Stimulated activated CD4-positive, alpha-beta T cell treated with anti-CD3 and anti-CD28 coated beads, Interleukin-1b, Interleukin-23, amount 100 ng/mL, for 24 hours (primary cell): ENCODE results near the gene FAM120B.

Experiments
- DNase-seq, 4 experiments: peaks; one replicate each; pipeline ENCODE4 v3.0.0-alpha.2; 2020; ENCODE audit warnings: low read depth in 4 of 4, low spot score in 1 of 4

FAM120B gene

DNA sequence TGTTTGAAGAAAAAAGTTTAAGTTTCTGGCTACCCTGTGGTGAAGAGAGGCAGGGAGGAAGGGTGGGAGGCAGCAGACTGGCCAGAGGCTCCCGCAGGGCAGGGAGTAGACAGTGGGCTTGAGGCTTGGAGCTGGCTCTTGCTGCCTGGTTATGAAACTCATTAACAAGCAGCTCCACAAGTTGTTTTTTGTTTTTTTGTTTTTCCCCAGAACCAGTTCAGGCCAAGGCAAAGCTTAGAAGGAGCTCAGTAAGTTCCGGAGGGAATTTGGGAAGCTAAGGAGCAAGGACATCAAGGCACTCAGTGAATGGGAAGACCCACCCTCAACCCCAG is 19.7 kb upstream of the FAM120B start:
- DNase-seq = no peak

DNA sequence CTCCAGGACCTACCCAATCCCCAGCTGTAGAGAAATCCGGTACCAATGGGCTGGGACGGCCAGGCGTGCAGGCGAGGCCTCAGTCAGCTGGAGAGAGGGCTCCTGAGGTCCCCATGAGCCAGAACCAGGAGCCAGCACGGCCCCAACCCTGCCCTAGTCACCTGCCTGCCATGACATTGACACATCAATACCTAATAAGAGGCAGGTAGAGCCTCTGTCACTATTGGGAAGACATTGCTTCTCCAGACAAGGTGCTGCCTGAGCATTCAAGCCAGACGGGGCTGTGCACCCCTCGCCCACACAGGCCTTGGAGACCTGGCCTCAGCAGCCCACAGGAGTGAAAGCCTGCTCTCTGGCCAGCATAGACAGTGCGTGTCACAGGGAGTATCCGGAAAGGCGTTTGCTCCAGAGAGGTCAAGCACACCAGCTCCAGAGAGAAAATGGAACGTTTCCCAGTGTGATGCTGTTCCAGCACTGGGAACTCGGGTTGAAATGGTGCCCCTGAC is 19.1 kb upstream of the FAM120B start:
- DNase-seq = no peak

DNA sequence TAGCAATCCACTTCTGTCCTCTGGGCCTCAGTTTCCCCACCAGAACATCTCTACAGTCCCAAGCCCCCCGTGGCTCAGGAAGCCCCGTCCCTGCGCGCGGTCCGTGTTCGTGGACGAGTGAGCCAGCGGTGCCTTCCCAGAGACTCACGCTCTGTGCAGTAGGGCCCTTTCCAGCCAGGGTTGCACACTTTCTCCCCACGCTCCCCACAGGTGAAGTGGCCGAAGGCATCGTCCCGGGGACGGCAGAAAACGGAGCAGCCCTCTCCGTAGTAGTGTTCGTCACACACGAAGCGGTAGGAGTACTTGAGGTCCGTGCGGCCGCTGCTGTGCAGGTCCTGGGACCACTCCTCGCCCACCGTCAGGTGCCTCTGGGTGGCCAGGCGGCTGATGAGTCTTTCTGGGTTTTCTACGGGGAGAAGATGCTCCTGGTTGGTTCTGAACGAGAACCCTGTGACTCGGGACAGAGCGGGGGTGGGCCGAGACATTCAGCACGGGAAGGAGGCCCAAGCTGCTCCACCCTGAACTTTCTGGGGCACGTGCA is 18.4 kb upstream of the FAM120B start:
- DNase-seq = no peak

DNA sequence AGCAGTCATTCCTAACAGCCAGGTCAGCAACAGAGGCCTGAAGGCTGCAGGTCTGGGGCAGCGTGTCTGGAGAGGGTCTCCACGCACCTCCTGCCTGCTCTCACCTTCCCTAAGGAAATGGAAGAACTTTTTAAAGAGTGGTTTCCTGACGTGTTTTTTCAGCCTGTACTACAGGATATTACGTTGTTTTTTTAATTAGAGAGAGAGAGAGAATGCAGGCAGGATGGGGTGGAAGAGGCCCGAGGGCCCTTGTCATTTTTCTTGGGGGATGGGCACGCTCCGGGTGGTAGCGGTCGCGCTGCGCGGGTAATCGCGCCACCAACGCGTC is 17.7 kb upstream of the FAM120B start:
- DNase-seq = no peak

DNA sequence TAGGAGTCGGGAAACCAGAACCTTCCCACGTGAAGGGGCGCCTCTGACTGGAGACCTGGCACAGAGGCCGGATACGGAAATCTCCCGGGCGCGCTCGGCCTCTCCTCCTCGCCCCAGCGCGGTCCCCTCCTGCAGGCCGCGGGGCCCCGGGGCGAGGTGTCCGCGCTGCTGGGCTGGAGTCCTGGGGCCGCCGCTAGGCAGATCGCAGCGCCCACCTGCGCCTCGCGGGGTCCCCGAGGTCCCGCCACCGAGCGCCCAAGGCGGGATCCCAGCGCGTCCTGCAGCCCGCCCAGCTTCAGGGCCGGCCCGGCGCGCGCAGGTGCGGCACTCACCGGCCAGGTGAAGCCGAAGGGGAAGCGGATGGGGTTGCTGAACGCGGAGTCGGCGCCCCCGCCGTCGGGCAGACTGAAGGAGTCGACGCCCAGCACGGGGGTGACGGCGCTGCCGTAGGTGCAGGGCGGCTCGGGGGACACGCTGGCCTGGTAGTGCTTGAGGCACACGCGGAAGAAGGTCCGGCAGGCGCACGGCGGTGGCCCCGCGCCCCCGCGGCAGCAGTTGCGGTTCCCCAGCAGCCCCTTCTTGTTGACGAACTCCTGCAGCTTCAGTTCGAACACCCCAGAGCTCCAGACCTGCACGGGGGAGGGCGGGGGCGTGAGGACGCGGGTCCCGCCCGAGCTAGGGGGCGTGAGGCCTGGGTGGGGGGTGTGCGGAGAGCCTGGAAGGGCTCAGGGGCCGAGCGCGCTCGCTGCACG is 17.2 kb upstream of the FAM120B start:
- DNase-seq = no peak

DNA sequence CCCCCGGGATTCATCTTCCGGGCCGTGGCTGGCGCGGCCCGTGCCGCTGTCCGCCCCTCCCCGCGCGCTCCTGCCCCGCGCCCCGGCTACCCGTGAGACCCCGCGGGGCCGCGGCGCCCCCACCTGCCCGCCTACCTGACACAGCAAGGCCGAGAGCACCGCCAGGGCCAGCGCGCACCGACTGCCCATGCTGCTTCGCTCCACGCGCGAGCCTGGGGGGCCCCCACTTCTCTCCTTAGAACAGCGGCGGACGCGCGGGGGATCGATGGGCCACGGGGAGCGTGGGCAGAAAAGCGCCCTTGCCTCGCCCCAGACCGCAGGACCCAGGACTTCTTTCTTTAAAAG is 16.6 kb upstream of the FAM120B start:
- DNase-seq = no peak

DNA sequence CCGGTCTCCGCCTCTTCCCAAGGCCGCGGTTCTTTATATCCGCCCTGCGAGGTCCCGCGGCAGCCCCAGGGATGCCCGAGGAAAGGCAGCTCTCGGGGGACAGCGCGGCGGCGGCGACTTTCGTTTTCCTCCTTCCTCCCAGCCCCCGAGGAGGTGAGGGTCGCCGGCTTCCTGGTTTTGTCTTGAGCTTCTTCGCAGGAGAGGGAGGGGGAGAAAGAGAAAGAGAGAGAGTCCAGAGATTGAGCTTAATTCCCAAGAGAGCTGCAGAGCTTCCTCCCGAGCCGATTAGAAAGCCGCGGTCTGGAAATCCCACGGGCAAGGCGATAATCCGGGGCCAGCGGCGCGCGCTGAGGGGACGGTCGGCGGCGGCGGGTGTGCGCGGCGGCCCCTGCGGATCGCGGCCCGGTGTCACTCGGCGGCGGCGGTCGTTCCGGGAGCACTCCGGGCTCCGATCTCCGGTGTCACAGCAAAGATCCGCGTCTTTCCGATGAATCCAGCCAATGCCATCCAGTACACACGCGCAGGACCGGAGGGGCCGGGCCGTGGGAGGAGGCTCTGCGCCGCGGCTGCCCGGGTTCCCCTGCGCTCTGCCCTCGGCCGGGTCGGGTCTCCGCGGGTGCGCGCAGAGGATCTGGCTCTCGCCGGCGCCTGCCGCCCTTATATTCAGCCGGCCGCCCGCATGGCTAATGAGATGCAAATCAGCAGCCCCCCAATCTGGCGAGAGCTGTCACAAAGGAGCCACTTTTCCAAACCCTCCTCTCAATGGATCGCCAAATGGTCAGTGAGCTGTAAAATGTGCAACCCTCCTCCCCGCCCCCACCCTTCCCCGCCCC is 16.0 kb upstream of the FAM120B start, which contains the start of gene DLL1:
DLL1 (minus strand) TSS at position 783 of the 833 bp plus-strand sequence. CDS start 939 bp downstream, outside the sequence.
- DNase-seq = no peak

DNA sequence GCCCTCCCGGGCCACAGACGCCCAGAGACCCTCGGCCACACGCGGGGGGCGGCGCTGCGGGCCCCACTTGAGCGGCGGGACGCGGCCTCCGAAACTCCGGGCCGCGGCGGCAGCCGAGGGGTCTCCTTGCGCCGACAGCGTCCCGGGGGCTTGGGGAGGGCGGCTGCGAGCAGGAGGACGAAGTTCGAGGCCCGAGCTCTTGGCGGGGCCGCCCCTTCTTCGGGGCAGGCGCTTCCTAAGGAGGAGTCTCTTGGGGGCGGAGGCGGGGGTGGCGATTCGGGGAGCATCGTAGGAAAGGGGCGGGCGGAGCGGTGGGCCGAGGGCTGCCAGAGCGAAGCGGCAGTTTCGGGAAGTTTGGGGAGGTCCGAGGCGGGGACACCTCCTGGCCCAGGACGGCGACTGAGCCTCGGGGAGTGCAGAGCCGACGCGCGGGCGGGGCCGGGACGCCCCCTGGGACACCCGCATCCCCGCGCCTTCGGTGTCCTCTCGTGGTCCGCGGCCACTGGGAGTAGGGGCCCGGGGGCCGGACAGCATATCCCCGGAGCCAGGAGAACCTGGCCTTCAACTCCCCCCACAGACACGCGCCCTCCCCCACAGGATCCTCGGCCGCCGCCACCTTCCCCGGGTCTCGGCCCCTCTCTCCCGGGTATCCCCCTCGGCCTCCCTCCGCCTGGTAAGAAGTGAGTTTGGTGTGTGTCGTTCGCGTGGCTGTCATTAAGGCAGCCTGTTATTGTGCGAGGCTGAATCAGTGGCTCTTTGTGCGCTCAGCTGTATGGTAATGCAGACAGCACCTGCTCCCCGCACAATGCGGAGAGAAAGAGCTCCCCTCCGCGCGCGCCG is 15.1 kb upstream of the FAM120B start:
- DNase-seq = no peak

DNA sequence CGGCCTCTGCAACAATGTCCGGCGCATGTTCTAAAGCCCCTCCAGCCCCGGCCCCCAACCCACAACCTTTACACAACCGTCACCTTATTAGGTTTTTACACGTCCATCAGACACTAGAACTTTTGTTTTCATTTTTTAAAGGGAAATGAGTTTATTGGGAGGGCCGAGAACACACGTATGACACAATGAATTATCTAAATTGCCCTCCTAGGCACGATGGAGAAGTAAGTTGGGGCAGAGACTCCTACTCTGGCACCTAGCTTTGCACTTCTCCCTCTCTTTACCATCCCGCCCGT is 14.5 kb upstream of the FAM120B start:
- no peak for DNase-seq

DNA sequence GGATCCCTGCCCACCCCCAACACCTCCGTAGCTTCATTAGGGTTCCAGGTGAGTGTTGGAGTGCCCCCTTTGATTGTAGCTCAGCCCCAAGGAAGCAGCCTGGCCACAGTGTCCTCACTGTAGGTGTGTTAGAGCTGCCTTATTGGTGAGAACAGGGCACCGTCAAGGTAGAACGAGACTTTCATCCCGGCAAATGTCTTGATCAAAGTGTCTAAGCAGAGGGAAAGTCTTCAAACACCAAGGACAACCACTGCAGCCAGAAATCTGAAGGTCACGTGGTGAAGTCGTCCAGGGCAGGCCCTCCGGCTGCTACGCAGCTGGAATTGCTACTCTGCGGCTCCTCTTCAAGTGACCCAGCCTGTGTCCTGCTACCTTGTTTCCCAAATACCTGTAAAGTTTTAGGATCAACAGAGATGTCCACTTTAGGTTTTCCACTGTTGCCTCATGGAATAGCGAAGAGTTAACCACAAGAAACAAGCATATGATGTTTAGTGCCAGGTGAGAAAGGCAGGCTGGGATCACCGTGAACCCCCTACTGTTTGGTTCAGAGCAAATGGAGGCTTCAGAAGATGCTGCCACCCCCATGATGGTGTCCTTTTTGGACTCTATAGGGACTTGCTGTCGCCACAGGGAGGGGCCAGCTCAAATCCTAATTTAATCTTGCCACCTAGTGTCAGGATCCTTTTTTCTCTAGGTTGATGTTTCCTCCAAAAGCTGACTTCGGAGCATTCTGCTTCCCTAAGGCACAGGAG is 14.0 kb upstream of the FAM120B start:
- DNase-seq = no peak

DNA sequence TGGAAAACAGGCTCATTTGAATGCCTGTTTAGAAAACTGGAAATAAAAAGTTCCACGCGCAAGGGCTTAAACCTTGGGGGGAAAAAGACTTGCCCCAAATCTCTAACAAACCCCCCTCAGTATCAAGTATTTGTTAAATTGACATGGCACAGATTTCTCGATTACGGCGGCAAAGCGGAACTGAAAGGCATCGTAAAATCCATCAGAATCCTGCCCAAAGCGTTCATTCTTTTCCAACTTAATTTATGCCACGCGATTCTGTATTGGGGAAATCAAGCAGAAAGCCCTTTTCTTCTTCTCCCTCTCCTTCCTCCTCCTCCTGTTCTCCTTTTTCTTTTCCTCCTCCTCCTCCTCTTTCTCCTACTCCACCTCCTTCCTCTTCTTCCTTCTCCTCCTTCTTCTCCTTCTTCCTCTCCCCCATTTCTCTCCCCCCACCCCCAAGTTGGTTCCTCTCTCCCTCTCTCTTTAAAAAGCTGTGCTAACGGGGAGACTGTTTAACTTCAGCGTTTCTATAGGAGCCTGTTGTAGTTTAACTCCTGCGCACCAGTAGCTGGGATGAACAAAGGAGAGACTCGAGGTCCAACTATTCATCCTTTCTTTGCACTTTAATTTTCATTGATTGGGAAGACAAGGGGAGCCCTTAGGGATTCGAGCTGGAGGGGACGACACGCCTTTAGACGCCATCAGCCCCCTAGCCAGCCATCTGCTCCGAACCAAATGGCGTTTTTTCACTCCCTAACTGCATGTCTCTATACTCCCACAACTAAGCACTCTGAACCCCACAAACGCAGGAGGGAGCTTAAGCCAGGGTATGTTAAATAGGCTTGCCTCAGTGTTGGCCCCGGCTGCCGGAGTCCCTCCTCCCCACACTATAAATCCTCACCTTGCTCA is 13.0 kb upstream of the FAM120B start:
- no peak for DNase-seq

DNA sequence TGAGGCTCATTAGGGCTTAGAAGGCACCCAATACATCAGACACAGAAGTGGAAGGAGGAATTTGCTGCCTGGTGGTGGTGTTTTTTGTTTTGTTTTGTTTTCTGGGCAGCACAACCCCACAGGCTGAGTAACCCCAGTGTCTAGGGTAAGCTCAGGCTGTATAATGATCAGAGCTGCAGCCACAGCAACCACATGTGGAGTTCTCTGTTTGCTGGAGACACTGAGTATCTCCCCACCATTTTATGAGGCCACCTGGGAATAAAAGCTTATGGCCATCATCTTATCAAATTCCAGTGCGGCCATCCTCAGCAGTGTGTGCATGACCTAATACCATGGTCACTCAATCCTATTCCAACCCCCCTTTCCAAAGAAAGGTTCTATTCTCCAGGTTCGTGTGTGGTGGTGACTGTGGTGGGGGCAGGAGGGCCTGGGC is 12.2 kb upstream of the FAM120B start:
- DNase-seq = no peak

DNA sequence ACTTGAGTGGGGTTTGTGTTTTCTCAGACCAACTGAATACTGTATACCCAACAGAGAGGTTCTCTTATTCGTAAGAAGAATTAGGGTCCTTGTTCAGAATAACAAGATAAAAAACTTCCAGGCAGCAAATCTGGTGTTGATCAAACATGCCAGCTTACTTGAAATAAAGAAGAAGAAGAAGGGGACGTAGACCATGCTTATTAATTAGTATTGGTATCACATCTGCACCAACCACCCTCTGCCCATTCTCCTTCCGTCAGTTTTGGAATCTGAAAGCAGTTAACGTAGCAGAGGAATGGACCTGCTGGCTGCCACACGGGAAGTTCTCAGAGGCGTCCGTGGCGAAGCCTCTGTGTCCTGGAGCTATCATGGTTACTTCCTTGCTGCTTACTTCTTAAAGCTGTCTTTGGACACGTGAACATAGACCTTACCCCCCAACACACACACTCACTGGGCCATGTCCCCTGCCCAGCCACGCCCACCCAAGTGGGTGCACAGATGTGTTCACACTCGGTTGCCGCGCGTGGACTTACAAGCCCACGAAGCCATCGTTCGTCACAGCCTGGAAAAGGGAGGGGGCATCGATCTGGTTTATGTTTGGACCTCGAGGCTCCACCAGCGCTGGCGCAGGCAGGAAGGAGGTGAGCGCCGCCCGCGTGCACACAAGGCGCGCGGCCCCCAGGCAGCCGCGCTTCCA is 11.6 kb upstream of the FAM120B start:
- DNase-seq = no peak

DNA sequence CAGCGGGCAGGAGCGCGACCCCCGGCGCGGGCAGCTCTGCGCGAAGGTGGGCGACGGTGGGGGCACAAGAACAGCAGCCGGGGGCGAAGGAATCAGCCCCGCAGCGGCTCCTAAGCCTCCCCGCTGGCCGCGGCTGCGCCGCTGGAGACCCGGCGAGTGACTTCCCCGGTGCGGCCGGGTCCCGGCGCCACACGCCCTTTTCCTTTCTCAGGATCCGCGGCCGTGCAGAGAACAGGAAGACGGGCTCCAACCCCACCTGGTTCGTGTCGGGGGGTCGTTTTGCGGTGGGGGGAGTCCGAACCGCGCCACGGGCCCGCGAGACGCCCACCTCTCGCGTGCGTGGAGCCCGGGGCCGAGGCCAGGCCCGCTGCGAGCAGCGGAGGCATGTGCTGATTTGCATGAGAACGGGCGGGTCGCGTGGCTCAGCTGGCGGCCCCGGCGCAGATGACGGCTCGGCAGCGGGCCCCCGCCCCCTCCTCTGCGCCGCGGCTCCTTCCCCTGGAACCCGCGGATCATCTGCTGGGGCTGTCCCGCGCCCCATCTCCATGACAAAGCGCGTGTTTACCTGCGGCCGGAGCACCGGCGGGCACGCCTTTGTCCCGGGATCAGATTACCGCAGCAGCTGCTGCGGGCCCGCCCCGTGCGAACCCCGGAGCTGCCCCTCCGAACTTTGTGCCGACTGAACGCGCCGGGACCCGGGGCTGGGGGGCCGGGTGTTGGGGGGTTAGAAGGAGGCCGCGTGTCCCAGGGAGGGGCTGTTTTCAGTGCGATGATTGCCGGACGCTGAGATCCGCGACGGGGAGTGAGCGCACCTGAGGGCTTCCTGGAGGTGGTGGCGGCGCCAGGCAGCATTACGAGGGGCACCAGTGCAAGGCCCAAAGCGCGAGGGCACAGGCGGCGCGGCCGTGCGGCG is 10.8 kb upstream of the FAM120B start:
- no peak for DNase-seq

DNA sequence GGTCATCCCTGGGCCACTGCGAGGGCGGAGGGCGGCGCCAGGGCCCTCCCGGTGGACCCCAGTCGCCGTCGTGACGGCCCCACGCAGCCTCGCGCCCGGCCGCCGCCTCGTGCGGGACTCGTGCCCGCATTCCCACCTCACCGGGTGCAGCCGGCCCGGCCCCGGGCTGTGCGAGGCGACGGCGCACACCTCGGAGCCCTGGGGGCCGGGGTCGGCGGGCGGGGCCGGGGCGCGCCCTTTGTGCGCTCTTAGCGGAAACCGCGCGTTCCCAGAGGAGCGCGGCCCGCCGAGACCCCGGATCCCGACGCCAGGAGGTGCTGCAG is 10.2 kb upstream of the FAM120B start:
- DNase-seq = no peak

DNA sequence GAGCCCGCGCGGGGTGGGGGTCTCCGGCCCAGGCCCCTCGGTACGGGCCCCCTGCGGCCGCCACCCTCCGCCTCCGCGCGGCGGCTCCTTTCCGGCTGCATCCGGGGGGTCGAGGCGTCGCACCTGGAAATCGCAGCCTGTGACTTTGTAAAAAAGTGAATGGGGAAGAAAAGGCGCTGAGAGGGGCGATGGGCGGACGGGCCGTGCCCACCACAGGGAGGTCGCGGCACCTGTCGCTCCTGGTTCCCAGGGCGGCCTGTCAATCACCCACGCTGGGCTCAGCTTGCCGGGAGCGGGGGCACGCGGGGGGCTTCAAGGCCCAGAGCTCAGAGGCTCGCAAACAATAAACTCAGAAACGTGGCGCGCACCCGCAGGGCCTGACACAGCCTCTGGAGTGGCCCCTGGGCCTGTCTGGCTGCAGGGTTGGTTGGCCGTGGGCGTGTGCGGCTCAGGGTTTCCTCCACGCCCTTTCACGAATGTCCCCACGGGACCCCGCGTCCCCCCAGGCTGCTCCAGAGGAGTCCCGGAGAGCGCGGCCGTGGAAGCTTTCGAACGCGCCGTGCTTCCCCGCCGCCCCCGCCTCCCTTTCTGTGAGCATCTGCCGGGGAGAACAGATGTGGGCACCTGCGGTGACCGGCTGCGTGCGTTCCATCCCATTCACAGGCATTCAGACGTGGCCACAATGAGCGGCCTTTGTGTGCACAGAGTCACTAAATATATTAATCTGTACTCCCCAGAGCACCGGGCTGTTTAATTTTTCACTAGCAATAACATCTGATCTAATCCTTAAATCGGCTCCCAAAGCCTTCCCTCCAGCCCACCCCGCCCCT is 9.6 kb upstream of the FAM120B start:
- no peak for DNase-seq

DNA sequence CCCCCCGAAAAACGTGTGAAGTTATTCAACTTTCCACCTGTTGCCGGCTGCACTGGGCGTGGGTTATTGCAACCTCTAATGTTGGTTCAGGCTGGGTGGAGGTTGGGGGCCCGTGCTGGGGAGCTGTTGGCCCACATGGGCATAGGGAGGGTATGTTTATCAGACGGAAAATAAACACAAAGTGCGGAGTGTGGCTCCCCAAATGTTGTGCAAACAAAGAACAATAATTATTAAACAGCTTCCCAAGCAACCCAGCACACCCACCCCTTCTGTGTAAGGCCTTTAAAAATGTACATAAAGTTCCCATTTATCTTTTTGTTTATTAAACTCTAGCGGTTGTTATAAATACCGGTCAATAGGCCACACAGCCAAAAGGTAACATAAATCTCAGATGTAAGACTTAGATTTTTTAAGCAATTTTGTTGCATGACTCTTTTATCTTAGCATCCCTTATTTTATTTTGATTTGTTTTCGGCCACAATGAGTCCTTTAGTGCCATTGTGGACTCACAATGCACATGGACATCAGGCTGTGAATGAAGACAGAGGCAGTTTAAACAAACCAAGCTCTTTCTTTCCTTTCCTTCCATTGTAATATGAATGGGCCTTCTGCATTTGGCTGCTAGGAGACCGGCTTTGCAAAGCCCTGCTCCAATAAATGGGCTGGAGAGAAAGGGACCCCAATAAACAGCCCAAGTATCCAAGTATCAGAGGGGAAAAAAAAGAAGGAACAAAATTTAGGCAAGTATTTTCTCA is 8.8 kb upstream of the FAM120B start:
- DNase-seq = no peak
